22Rv1 (cell line): Measurements from ENCODE around the gene C1QTNF9B.

Source experiments
- H3K27ac ChIP-seq: fragments of 450-650 bp; 2 replicates; pipeline ENCODE4 v1.5.1; 2017
- ZFX ChIP-seq: fragments of 450-650 bp; IDR thresholded peaks from 2 replicates; pipeline ENCODE4 v1.6.1; 2017; ENCODE audit warnings: antibody characterized with exemption, borderline replicate concordance
- TF ChIP-seq, protein P1 (sequence below): fragments of 450-650 bp; IDR thresholded peaks from 2 replicates; pipeline ENCODE4 v1.5.1; 2017; ENCODE audit warnings: mild to moderate bottlenecking

The C1QTNF9B gene

DNA sequence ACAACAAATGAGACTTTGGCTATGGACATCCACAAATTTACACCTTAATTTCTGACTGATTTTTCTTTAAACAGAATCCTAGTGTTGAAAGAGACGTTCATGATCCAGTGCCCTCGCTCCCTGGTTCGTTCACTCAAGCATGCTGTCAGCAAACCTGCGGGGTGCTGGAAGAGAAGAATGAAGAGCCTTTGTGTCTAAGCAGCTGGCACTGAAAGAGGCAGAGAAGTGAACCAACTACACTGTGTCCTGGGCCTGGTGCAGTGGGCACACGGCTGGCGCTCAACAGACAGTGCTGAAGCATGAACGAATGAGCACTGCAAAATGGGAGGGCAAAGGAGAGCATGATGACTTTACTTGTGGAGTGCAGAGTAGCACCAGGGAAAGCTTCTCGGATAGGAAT, 54.9 kb downstream of the C1QTNF9B start:
- H3K27ac ChIP-seq, result no peak overlapping the region
- TF ChIP-seq, protein P1, sequence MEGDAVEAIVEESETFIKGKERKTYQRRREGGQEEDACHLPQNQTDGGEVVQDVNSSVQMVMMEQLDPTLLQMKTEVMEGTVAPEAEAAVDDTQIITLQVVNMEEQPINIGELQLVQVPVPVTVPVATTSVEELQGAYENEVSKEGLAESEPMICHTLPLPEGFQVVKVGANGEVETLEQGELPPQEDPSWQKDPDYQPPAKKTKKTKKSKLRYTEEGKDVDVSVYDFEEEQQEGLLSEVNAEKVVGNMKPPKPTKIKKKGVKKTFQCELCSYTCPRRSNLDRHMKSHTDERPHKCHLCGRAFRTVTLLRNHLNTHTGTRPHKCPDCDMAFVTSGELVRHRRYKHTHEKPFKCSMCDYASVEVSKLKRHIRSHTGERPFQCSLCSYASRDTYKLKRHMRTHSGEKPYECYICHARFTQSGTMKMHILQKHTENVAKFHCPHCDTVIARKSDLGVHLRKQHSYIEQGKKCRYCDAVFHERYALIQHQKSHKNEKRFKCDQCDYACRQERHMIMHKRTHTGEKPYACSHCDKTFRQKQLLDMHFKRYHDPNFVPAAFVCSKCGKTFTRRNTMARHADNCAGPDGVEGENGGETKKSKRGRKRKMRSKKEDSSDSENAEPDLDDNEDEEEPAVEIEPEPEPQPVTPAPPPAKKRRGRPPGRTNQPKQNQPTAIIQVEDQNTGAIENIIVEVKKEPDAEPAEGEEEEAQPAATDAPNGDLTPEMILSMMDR, result no peak
- TF ChIP-seq ZFX, result no peak
